Immature natural killer cell (primary cell): ENCODE data around the gene PCP4L1. TPM values are rescaled to one million over a fixed set of nuclear protein-coding genes. Genes with fewer than 3 reads are reported as not detected.
A peak's percentile ranks its signal among the peaks of the same experiment; 100 is the strongest.

ENCODE experiments used
- DNase-seq, 3 donors: peaks; one replicate each; pipeline ENCODE4 v3.0.0; 2022; ENCODE audit warnings: mixed read lengths in 1 of 3
- H3K27ac Mint-ChIP-seq, 6 donors: one replicate each; pipeline ENCODE4 v1.8.0; 2020; ENCODE audit warnings: mixed read lengths in 6 of 6, mild to moderate bottlenecking in 5 of 6, inconsistent platforms in 4 of 6, moderate library complexity in 3 of 6
- H3K27me3 Mint-ChIP-seq, 3 donors: one replicate each; pipeline ENCODE4 v1.8.0; 2020 to 2021; ENCODE audit warnings: low read depth in 3 of 3, mild to moderate bottlenecking in 3 of 3, mixed read lengths in 3 of 3, moderate library complexity in 3 of 3, inconsistent platforms in 1 of 3
- H3K36me3 Mint-ChIP-seq, 3 donors: one replicate each; pipeline ENCODE4 v1.8.0; 2020; ENCODE audit warnings: mixed read lengths in 3 of 3, inconsistent platforms in 2 of 3, mild to moderate bottlenecking in 2 of 3
- H3K4me1 Mint-ChIP-seq, 2 donors: one replicate each; pipeline ENCODE4 v1.8.0; 2020; ENCODE audit warnings: inconsistent platforms in 2 of 2, mild to moderate bottlenecking in 2 of 2, mixed read lengths in 2 of 2, moderate library complexity in 1 of 2
- H3K4me3 Mint-ChIP-seq, 5 donors: one replicate each; pipeline ENCODE4 v1.8.0; 2020; ENCODE audit warnings: mild to moderate bottlenecking in 5 of 5, mixed read lengths in 5 of 5, inconsistent platforms in 3 of 5, moderate library complexity in 3 of 5
- H3K9me3 Mint-ChIP-seq, 6 donors: one replicate each; pipeline ENCODE4 v1.8.0; 2020; ENCODE audit warnings: mild to moderate bottlenecking in 6 of 6, mixed read lengths in 6 of 6, inconsistent platforms in 4 of 6, moderate library complexity in 3 of 6
- polyA plus RNA-seq, 3 donors: library from polyadenylated mRNA; unstranded; fragments of 300-500 nt; fragmentation: Illumina TruSeq; gene quantifications; one replicate each; pipeline ENCODE4 v1.2.3, GENCODE V29; 2021

PCP4L1 gene
- polyA plus RNA-seq, 3 donors from 2014 or later = not detected

GRCh38 chr1:161299347-161299746, 40.8 kb downstream of the PCP4L1 start:
- no peak overlapping the region for H3K27ac Mint-ChIP-seq
- DNase-seq = no peak

DNA sequence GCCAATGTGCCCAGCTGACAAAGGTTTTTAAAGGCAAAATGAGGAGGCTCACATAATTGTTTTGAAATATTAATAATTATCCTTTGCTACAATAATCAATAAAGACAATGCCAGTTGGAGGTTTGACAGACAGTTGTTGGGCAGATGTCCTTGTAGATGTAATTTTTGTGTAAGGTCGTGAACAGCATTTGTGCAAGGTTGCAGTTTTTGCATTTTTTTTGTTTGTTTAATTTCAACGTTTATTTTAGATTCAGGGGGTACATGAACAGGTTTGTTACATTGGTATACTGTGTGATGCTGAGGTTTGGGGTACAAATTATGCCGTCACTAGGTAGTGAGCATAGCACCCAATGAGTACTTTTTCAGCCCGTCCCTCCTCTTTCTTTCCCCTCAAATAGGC, 41.9 kb downstream of the PCP4L1 start:
- Mint-ChIP-seq H3K27me3 (peaks cover 0 to 1% (median 0%) of the 10 kb centered on the region in 3 donors), H3K4me1 (peaks cover 29 to 43% of the 10 kb centered on the region in 2 donors), H3K4me3 (no peak overlapping the region), H3K36me3 (peaks cover 0 to 5% (median 4%) of the 10 kb centered on the region in 3 donors), H3K9me3 (no peaks in the 10 kb centered on the region), H3K27ac (no peak overlapping the region)
- DNase-seq = no peak

More at GRCh38 chr1:161299347-161299746, 40.8 kb downstream of the PCP4L1 start:
- no peak overlapping the region for H3K4me3 Mint-ChIP-seq
- no peaks in the 10 kb centered on the region for H3K9me3 Mint-ChIP-seq
- H3K36me3 Mint-ChIP-seq = peaks cover 0 to 5% (median 4%) of the 10 kb centered on the region in 3 donors
- peaks cover 18 to 32% of the 10 kb centered on the region in 2 donors for H3K4me1 Mint-ChIP-seq
- H3K27me3 Mint-ChIP-seq = peaks cover 0 to 1% (median 0%) of the 10 kb centered on the region in 3 donors

DNA sequence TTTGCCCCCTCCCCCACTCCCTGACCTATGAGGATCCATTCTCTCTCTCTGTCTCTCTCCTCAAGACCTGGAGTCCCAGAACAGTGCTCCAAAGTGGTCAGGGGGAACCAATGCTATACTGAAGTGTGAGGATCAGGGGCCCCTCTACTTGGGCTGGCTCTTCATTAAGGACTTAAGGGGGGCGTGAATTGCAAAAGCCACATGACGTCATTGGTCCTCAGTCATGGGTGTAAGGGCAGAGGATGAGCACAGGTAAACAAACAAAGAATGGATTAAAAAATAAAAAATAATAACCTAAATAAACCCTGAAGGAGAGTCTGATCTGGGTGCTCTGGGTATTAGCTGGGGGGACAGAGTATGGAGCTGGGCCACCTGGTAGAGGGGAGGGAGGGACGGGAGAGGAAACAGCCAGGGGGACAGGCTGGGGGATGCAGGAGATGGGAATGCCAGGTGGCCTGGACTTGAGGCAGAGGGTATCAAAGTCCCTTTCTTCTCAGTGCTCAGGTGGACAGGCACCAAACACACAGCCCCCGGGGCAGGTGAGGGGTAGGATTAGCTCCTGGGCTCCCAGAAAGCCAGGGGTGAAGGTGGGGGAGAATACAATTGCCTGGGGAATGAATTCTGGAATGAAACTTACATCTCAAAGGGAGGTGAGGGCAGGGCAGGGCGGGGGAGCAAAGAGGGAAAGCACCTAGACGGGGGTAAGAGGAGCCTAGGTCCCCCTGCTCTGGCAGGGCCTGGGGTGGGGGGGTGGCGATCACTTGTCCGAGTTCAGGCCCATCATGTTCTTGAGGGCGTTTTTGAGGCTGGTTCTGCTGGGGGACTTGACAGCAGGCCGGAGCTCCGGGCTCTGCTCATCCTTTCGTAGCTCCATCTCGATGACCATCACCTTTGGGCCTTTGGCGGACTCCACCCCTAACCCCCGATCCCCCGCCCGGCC, 46.7 kb downstream of the PCP4L1 start:
- Mint-ChIP-seq H3K36me3 (peaks cover 0 to 4% (median 0%) of the 10 kb centered on the region in 3 donors), H3K27ac (peak overlapping the region; percentile 94 to 99 (median 97)), H3K9me3 (no peaks in the 10 kb centered on the region), H3K4me3 (peak overlapping the region; percentile 95 to 100 (median 97)), H3K27me3 (peaks cover 0 to 2% (median 0%) of the 10 kb centered on the region in 3 donors), H3K4me1 (peaks cover 32 to 34% of the 10 kb centered on the region in 2 donors)
- DNase-seq = peak in 1 of 3 donors; percentile 18

DNA sequence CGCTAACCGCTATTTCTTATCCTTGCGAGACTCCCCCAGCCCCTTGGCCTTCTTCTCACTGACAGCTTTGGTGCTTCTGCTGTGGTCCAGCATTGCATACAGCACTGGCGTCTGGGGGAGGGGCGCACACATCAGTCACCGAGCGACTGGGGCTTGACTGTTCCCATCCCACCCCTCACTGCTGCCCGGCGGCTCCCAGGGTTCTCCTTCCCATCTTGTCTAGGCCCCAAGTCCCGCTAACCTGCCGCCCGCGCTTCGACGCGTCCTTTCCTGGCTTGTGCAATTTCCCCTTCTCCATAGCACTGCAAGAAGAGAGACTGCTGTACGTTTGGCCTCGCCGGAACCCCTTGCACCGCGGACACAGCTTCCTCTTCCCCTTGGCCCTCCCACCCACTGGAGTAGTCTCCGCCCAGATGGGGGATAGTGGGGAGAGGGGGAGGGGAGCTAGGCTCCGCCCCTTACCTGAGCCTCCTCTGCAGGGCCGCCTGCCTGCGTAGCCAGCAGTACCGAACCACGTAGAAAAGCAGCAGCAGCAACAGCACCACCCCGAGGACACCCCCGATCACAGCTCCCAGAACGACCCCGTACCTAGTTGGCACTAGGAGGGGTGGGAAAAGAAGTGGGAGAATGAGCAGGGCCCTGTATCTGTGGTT, 47.4 kb downstream of the PCP4L1 start:
- Mint-ChIP-seq H3K27me3 (peaks cover 0 to 2% (median 0%) of the 10 kb centered on the region in 3 donors), H3K36me3 (no peaks in the 10 kb centered on the region), H3K27ac (peak overlapping the region; percentile 94 to 99 (median 97)), H3K4me1 (peaks cover 30 to 32% of the 10 kb centered on the region in 2 donors), H3K4me3 (peak overlapping the region; percentile 95 to 100 (median 97)), H3K9me3 (no peaks in the 10 kb centered on the region)
- DNase-seq = peak; percentile 86 to 88 (median 86)

- H3K36me3 Mint-ChIP-seq = no peaks in the 10 kb centered on the region
- H3K27ac Mint-ChIP-seq = peak overlapping the region; percentile 94 to 99 (median 97)
- H3K27me3 Mint-ChIP-seq = peaks cover 0 to 2% (median 0%) of the 10 kb centered on the region in 3 donors
- H3K4me3 Mint-ChIP-seq = peak overlapping the region in 3 of 5 donors; percentile 17 to 33 (median 22)
- H3K9me3 Mint-ChIP-seq = no peaks in the 10 kb centered on the region
- H3K4me1 Mint-ChIP-seq = peaks cover 30 to 32% of the 10 kb centered on the region in 2 donors
- DNase-seq = peak in 2 of 3 donors; percentile 14 to 15
Observed at GRCh38 chr1:161307230-161307768, 48.8 kb downstream of the PCP4L1 start.

GRCh38 chr1:161307892-161308638, 49.5 kb downstream of the PCP4L1 start:
- H3K36me3 Mint-ChIP-seq = no peaks in the 10 kb centered on the region
- peak overlapping the region in 1 of 5 donors; percentile 43 for H3K4me3 Mint-ChIP-seq
- H3K9me3 Mint-ChIP-seq = no peaks in the 10 kb centered on the region

DNA sequence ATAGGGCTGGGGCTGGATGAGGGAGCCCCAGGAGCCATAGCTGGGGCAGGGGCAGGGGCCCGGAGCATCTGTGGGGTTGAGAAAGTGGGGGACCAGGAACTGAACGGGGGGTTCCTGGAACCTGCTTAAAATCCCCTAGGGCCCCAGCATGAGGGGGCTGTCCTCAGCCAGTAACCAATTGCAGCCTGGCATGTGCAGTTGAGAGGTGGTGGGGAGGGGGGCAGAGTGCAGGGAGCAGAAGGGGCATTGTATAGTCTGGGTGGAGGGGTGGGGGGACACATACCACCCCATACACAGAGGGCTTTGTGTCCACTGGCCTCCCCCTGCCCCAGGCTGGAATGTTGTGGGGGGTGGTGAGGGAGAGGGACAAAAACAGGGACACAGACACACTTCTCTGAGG, 51.3 kb downstream of the PCP4L1 start, which contains the start of gene MPZ:
Gene MPZ, minus strand, starts transcription at position 101 of the 400 bp plus-strand sequence. Its CDS starts 63 bp downstream, at position 38.
- no peaks in the 10 kb centered on the region for H3K9me3 Mint-ChIP-seq

More at GRCh38 chr1:161307892-161308638, 49.5 kb downstream of the PCP4L1 start:
- Mint-ChIP-seq H3K27me3 (peaks cover 0 to 2% (median 0%) of the 10 kb centered on the region in 3 donors), H3K27ac (peak overlapping the region; percentile 66 to 97 (median 88)), H3K4me1 (peaks cover 30 to 32% of the 10 kb centered on the region in 2 donors)
- no peak for DNase-seq

GRCh38 chr1:161311595-161312181, 53.1 kb downstream of the PCP4L1 start:
- peak overlapping the region in 4 of 6 donors; percentile 3 to 50 (median 30) for H3K27ac Mint-ChIP-seq
- no peaks in the 10 kb centered on the region for H3K36me3 Mint-ChIP-seq
- H3K4me1 Mint-ChIP-seq = peaks cover 26 to 29% of the 10 kb centered on the region in 2 donors
- H3K9me3 Mint-ChIP-seq = no peaks in the 10 kb centered on the region
- H3K27me3 Mint-ChIP-seq = peaks cover 4 to 6% (median 5%) of the 10 kb centered on the region in 3 donors
- peak overlapping the region in 1 of 5 donors; percentile 51 for H3K4me3 Mint-ChIP-seq
- DNase-seq = no peak

More for the DNA sequence above, 51.3 kb downstream of the PCP4L1 start, which contains the start of gene MPZ:
- no peaks in the 10 kb centered on the region for H3K36me3 Mint-ChIP-seq
- peak within 1 kb of the TSS in 2 of 6 donors; percentile 70 to 87 for H3K27ac Mint-ChIP-seq
- peaks cover 5 to 6% (median 5%) of the 10 kb centered on the region in 3 donors for H3K27me3 Mint-ChIP-seq
- peak within 1 kb of the TSS in 1 of 5 donors; percentile 5 for H3K4me3 Mint-ChIP-seq
- H3K4me1 Mint-ChIP-seq = peaks cover 29 to 33% of the 10 kb centered on the region in 2 donors
- DNase-seq = no peak

- Mint-ChIP-seq H3K9me3 (no peaks in the 10 kb centered on the region), H3K27me3 (peaks cover 4 to 6% (median 5%) of the 10 kb centered on the region in 3 donors), H3K27ac (peak overlapping the region; percentile 99 to 100 (median 99)), H3K4me3 (peak overlapping the region; percentile 98 to 99 (median 99)), H3K4me1 (peaks cover 22 to 34% of the 10 kb centered on the region in 2 donors), H3K36me3 (peaks cover 0 to 3% (median 0%) of the 10 kb centered on the region in 3 donors)
- no peak for DNase-seq
Observed at GRCh38 chr1:161313554-161314200, 55.1 kb downstream of the PCP4L1 start.

GRCh38 chr1:161314201-161314981, 55.8 kb downstream of the PCP4L1 start, which contains the start of gene SDHC:
Gene SDHC, plus strand, starts transcription at chr1:161314381. Its CDS starts 25 bp downstream, at chr1:161314406.
- peaks cover 4 to 6% (median 5%) of the 10 kb centered on the region in 3 donors for H3K27me3 Mint-ChIP-seq
- peak within 1 kb of the TSS; percentile 98 to 99 (median 99) for H3K4me3 Mint-ChIP-seq
- no peaks in the 10 kb centered on the region for H3K9me3 Mint-ChIP-seq
- peak within 1 kb of the TSS; percentile 99 to 100 (median 99) for H3K27ac Mint-ChIP-seq
- peaks cover 0 to 3% (median 0%) of the 10 kb centered on the region in 3 donors for H3K36me3 Mint-ChIP-seq
- H3K4me1 Mint-ChIP-seq = peaks cover 22 to 34% of the 10 kb centered on the region in 2 donors
- DNase-seq = peak; percentile 91 to 92 (median 91)
